Trophoblast cell (in vitro differentiated cells and primary cell): ENCODE data around the gene GALNTL6.

Experiments used
- DNase-seq, 2 donors: peaks; one replicate each; pipeline ENCODE4 v3.0.0-alpha.2; 2016
- H2AFZ ChIP-seq: 2 replicates; pipeline ENCODE4 v1.6.1; 2013; ENCODE audit warnings: low read length, moderate library complexity, mild to moderate bottlenecking; ENCODE audit not compliant: insufficient read depth, poor library complexity
- H2AK5ac ChIP-seq: 2 replicates; pipeline ENCODE4 v1.6.1; 2013; ENCODE audit warnings: mild to moderate bottlenecking, low read length
- H2BK120ac ChIP-seq: 2 replicates; pipeline ENCODE4 v1.6.1; 2013; ENCODE audit warnings: low read length, mild to moderate bottlenecking, moderate library complexity; ENCODE audit not compliant: insufficient read depth, poor library complexity
- H2BK12ac ChIP-seq: 2 replicates; pipeline ENCODE4 v1.6.1; 2013; ENCODE audit warnings: mild to moderate bottlenecking, low read length, moderate library complexity
- H2BK5ac ChIP-seq: 2 replicates; pipeline ENCODE4 v1.6.1; 2013; ENCODE audit warnings: low read length, low read depth, moderate library complexity, mild to moderate bottlenecking; ENCODE audit not compliant: poor library complexity
- H3K14ac ChIP-seq: 2 replicates; pipeline ENCODE4 v1.6.1; 2013; ENCODE audit warnings: mild to moderate bottlenecking, low read length
- H3K18ac ChIP-seq: 2 replicates; pipeline ENCODE4 v1.6.1; 2013; ENCODE audit warnings: mild to moderate bottlenecking, low read length
- H3K23ac ChIP-seq: 2 replicates; pipeline ENCODE4 v1.6.1; 2013; ENCODE audit warnings: low read length
- H3K27ac ChIP-seq: 2 replicates; pipeline ENCODE4 v1.5.1; 2013; ENCODE audit warnings: low read depth, mild to moderate bottlenecking, inconsistent platforms, low read length, moderate library complexity
- H3K27me3 ChIP-seq: 2 replicates; pipeline ENCODE4 v1.6.1; 2013; ENCODE audit warnings: inconsistent platforms, mild to moderate bottlenecking, low read length, moderate library complexity; ENCODE audit not compliant: insufficient read depth
- H3K36me3 ChIP-seq, 2 experiments: 1 replicate in 1 of 2; 2 replicates in 1 of 2; pipeline ENCODE4 v1.6.1; 2013; ENCODE audit warnings: low read length in 2 of 2, mild to moderate bottlenecking in 2 of 2, moderate library complexity in 1 of 2; ENCODE audit not compliant: insufficient read depth in 2 of 2, control insufficient read depth in 1 of 2
- H3K4ac ChIP-seq: 2 replicates; pipeline ENCODE4 v1.6.1; 2013; ENCODE audit warnings: low read depth, mild to moderate bottlenecking, low read length, moderate library complexity
- H3K4me1 ChIP-seq, 2 experiments: 1 replicate in 1 of 2; 2 replicates in 1 of 2; pipeline ENCODE4 v1.6.1; 2013; ENCODE audit warnings: low read length in 2 of 2, mild to moderate bottlenecking in 2 of 2, moderate library complexity in 1 of 2; ENCODE audit not compliant: insufficient read depth in 2 of 2, control insufficient read depth in 1 of 2
- H3K4me2 ChIP-seq: 2 replicates; pipeline ENCODE4 v1.6.1; 2013; ENCODE audit warnings: inconsistent platforms, mild to moderate bottlenecking, low read length, moderate library complexity
- H3K4me3 ChIP-seq: 2 replicates; pipeline ENCODE4 v1.5.1; 2013; ENCODE audit warnings: mild to moderate bottlenecking, low read depth, low read length, inconsistent platforms
- H3K79me1 ChIP-seq: one replicate; pipeline ENCODE4 v1.6.1; 2013; ENCODE audit warnings: low read length
- H3K79me2 ChIP-seq: 2 replicates; pipeline ENCODE4 v1.6.1; 2013; ENCODE audit warnings: low read length, mild to moderate bottlenecking; ENCODE audit not compliant: control insufficient read depth, insufficient read depth, poor library complexity
- H3K9ac ChIP-seq: 2 replicates; pipeline ENCODE4 v1.6.1; 2013; ENCODE audit warnings: mild to moderate bottlenecking, low read length
- H3K9me3 ChIP-seq: 2 replicates; pipeline ENCODE4 v1.6.1; 2013; ENCODE audit warnings: low read depth, mild to moderate bottlenecking, control low read depth, inconsistent platforms, low read length; ENCODE audit not compliant: insufficient read depth
- H4K12ac ChIP-seq: 2 replicates; pipeline ENCODE4 v1.6.1; 2013; ENCODE audit warnings: low read depth, mild to moderate bottlenecking, low read length, moderate library complexity
- H4K8ac ChIP-seq: 2 replicates; pipeline ENCODE4 v1.6.1; 2013; ENCODE audit warnings: low read depth, mild to moderate bottlenecking, low read length, moderate library complexity
- H4K91ac ChIP-seq: one replicate; pipeline ENCODE4 v1.6.1; 2013; ENCODE audit warnings: low read depth, mild to moderate bottlenecking, low read length, moderate library complexity
- WGBS: extraction: QIAGEN DNeasy Blood & Tissue Kit; methylation state at CpG from one replicate; pipeline ENCODE4 v1.1.7; 2013; ENCODE audit warnings: missing lambda C conversion rate; ENCODE audit not compliant: insufficient read length, insufficient coverage; ENCODE audit errors: extremely low coverage; 5-methylcytosine and 5-hydroxymethylcytosine counted together

The GALNTL6 gene

GRCh38 chr4:172514801-172515200, 701.6 kb downstream of the GALNTL6 start:
- Histone ChIP-seq H2AK5ac (no peak overlapping the region), H3K4me1 (no peaks in the 10 kb centered on the region), H4K12ac (no peak overlapping the region), H3K79me1 (no peaks in the 10 kb centered on the region), H3K27ac (no peak overlapping the region), H3K27me3 (no peaks in the 10 kb centered on the region), H3K4ac (no peak overlapping the region), H2BK5ac (no peak overlapping the region), H2BK120ac (no peak overlapping the region), H4K91ac (no peak overlapping the region), H3K4me3 (no peak overlapping the region), H2AFZ (no peak overlapping the region), H3K4me2 (no peak overlapping the region), H3K14ac (no peak overlapping the region), H3K23ac (no peak overlapping the region), H3K36me3 (no peaks in the 10 kb centered on the region), H4K8ac (no peak overlapping the region), H2BK12ac (no peak overlapping the region), H3K18ac (no peak overlapping the region), H3K9me3 (no peaks in the 10 kb centered on the region), H3K9ac (no peak overlapping the region), H3K79me2 (no peaks in the 10 kb centered on the region)
- DNase-seq = no peak

- no peaks in the 10 kb centered on the region for H3K27me3 ChIP-seq
- no peak overlapping the region for H2AK5ac ChIP-seq
- no peak overlapping the region for H2AFZ ChIP-seq
- H3K23ac ChIP-seq = no peak overlapping the region
- H2BK12ac ChIP-seq = no peak overlapping the region
- H4K12ac ChIP-seq = no peak overlapping the region
- H3K4ac ChIP-seq = no peak overlapping the region
- H2BK120ac ChIP-seq = no peak overlapping the region
- no peaks in the 10 kb centered on the region for H3K79me1 ChIP-seq
- H3K79me2 ChIP-seq = no peaks in the 10 kb centered on the region
- no peak for DNase-seq
- no peaks in the 10 kb centered on the region for H3K36me3 ChIP-seq
- no peak overlapping the region for H3K18ac ChIP-seq
- WGBS = no CpG with 5 or more reads among the region's 7 CpGs
- H3K9ac ChIP-seq = no peak overlapping the region
- H3K4me3 ChIP-seq = no peak overlapping the region
- H3K27ac ChIP-seq = no peak overlapping the region
- H3K4me1 ChIP-seq = no peaks in the 10 kb centered on the region
- H3K4me2 ChIP-seq = no peak overlapping the region
- H4K8ac ChIP-seq = no peak overlapping the region
- H4K91ac ChIP-seq = no peak overlapping the region
- no peak overlapping the region for H3K14ac ChIP-seq
- no peak overlapping the region for H2BK5ac ChIP-seq
- no peaks in the 10 kb centered on the region for H3K9me3 ChIP-seq
Observed at GRCh38 chr4:172515266-172515879, 702.2 kb downstream of the GALNTL6 start.

- H4K8ac ChIP-seq = no peak overlapping the region
- H3K18ac ChIP-seq = no peak overlapping the region
- H2BK12ac ChIP-seq = no peak overlapping the region
- H2AFZ ChIP-seq = no peak overlapping the region
- H3K14ac ChIP-seq = no peak overlapping the region
- no peak overlapping the region for H3K27ac ChIP-seq
- no peak overlapping the region for H2BK5ac ChIP-seq
- H4K91ac ChIP-seq = no peak overlapping the region
- H3K4me1 ChIP-seq = no peaks in the 10 kb centered on the region
- no peak overlapping the region for H2BK120ac ChIP-seq
- H3K79me2 ChIP-seq = no peaks in the 10 kb centered on the region
- no peak overlapping the region for H3K23ac ChIP-seq
- H3K36me3 ChIP-seq = no peaks in the 10 kb centered on the region
- DNase-seq = no peak
- H3K4ac ChIP-seq = no peak overlapping the region
- WGBS = no CpG with 5 or more reads among the region's 2 CpGs
- no peak overlapping the region for H3K9ac ChIP-seq
- no peak overlapping the region for H3K4me3 ChIP-seq
- no peak overlapping the region for H2AK5ac ChIP-seq
- no peak overlapping the region for H4K12ac ChIP-seq
- H3K4me2 ChIP-seq = no peak overlapping the region
- H3K79me1 ChIP-seq = no peaks in the 10 kb centered on the region
- H3K9me3 ChIP-seq = no peaks in the 10 kb centered on the region
- no peaks in the 10 kb centered on the region for H3K27me3 ChIP-seq
Observed at GRCh38 chr4:172517391-172517790, 704.2 kb downstream of the GALNTL6 start.

DNA sequence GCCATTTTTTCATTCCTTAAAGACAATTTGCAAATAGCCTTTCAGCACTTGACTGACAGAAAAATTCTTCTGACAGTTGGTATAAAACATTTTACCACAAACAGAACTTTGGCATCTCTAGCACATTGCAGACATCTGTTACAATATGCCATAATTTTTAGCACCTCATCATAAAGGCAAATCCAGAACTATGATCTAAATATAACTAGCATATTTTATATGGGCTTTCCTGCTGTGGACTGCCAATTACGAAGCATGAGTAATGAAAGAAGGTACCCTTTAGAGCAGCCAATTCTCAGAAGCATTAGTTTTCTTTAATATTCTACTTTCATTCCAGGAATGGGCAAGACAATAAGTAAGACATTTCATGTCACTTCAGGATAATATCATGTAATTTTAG, 708.0 kb downstream of the GALNTL6 start:
- Histone ChIP-seq H4K8ac (no peak overlapping the region), H3K4me3 (no peak overlapping the region), H3K4me1 (no peaks in the 10 kb centered on the region), H2BK120ac (no peak overlapping the region), H3K27me3 (no peaks in the 10 kb centered on the region), H4K91ac (no peak overlapping the region), H3K79me1 (no peaks in the 10 kb centered on the region), H3K79me2 (no peaks in the 10 kb centered on the region), H3K27ac (no peak overlapping the region), H3K9ac (no peak overlapping the region), H3K4me2 (no peak overlapping the region), H3K14ac (no peak overlapping the region), H3K4ac (no peak overlapping the region), H2AFZ (no peak overlapping the region), H3K23ac (no peak overlapping the region), H2BK12ac (no peak overlapping the region), H3K9me3 (no peaks in the 10 kb centered on the region), H2AK5ac (no peak overlapping the region), H4K12ac (no peak overlapping the region), H2BK5ac (no peak overlapping the region), H3K18ac (no peak overlapping the region), H3K36me3 (no peaks in the 10 kb centered on the region)
- no peak for DNase-seq
- no CpG with 5 or more reads among the region's 1 CpG for WGBS
